Rectal smooth muscle tissue (tissue), 1 donor: Measurements from ENCODE around the gene PLXND1.

ENCODE experiments used
- H3K27ac ChIP-seq: one replicate; pipeline ENCODE4 v1.7.0; 2013; ENCODE audit warnings: low read depth, low read length, inconsistent platforms
- H3K27me3 ChIP-seq: one replicate; pipeline ENCODE4 v1.7.0; 2013; ENCODE audit warnings: low read length; ENCODE audit not compliant: control insufficient read depth, insufficient read depth
- H3K36me3 ChIP-seq: one replicate; pipeline ENCODE4 v1.7.0; 2013; ENCODE audit warnings: low read length; ENCODE audit not compliant: control insufficient read depth, insufficient read depth
- H3K4me1 ChIP-seq: one replicate; pipeline ENCODE4 v1.7.0; 2013; ENCODE audit warnings: low read length; ENCODE audit not compliant: control insufficient read depth, insufficient read depth
- H3K4me3 ChIP-seq: one replicate; pipeline ENCODE4 v1.7.0; 2013; ENCODE audit warnings: low read length
- H3K9ac ChIP-seq: one replicate; pipeline ENCODE4 v1.7.0; 2013; ENCODE audit warnings: low read length

Gene PLXND1

DNA sequence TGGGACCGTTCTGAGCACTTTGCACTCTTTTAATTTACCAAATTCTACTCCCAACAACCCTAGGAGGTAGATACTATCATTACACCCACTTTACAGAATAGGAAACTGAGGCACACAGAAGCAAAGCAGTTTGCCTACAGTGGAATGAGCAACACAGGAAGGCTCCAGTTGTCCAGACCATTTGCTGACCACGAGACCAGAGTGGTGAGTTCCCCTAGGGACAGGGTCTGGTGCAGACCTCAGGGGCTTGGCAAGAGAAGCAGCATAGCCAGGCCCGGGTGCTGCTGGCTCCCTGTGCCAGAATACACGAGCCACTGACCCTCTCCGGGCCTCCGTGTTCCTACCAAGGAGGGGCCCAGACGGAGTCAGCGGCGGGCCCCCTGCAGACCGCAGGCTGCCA lies 26.5 kb downstream of the PLXND1 start:
- Histone ChIP-seq H3K4me3 (no peak overlapping the region), H3K27ac (no peak overlapping the region), H3K36me3 (peaks cover 3% of the 10 kb centered on the region), H3K4me1 (no peaks in the 10 kb centered on the region), H3K27me3 (no peaks in the 10 kb centered on the region), H3K9ac (no peak overlapping the region)

DNA sequence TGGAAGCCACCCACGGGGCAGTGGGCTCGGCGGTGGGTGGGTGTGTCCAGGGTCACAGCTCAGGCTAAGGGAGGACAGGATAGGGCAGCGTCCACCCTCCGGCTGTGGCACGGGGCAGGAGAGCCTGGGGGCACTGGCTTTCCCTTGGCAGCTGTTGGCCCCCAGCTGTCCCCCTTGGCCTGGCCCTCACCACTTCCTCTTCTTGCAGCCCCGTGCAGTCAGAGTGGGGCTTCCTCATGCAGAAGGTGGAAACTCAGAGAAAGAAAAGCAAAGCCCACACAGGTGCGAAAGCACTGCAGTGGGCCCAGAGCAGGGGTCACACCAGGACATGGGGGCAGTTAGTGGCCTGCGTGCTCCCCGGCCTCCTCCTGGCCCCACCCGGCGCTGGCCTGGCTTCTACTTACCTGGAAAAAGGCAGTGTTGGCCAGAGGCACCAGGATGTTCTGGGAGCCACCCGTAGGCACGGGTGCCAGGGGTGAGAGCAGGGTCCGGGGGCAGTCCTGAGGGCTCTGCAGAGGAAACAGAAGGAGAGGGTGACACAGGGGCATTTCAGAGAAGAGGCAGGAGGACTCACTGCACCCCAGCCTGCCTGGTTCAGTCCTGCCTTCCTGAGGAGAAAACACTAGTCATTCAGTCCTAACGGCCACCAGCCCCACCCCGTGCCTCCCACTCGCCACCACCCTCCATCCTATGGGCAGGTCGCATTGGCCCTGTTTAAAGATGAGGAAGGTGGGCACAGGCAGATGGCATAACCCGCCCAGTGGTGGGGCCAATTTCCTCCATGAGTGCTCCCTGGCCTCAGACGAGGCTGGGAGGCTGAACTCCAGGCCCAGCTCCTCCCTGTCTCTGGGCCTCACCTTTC lies 28.3 kb downstream of the PLXND1 start:
- Histone ChIP-seq H3K4me3 (no peak overlapping the region), H3K4me1 (no peaks in the 10 kb centered on the region), H3K9ac (no peak overlapping the region), H3K36me3 (peaks cover 3% of the 10 kb centered on the region), H3K27ac (peak overlapping the region; percentile 34), H3K27me3 (no peaks in the 10 kb centered on the region)

- Histone ChIP-seq H3K4me3 (no peak overlapping the region), H3K27ac (peak overlapping the region; percentile 34)
Observed at GRCh38 chr3:129577366-129577765, 29.1 kb downstream of the PLXND1 start.

DNA sequence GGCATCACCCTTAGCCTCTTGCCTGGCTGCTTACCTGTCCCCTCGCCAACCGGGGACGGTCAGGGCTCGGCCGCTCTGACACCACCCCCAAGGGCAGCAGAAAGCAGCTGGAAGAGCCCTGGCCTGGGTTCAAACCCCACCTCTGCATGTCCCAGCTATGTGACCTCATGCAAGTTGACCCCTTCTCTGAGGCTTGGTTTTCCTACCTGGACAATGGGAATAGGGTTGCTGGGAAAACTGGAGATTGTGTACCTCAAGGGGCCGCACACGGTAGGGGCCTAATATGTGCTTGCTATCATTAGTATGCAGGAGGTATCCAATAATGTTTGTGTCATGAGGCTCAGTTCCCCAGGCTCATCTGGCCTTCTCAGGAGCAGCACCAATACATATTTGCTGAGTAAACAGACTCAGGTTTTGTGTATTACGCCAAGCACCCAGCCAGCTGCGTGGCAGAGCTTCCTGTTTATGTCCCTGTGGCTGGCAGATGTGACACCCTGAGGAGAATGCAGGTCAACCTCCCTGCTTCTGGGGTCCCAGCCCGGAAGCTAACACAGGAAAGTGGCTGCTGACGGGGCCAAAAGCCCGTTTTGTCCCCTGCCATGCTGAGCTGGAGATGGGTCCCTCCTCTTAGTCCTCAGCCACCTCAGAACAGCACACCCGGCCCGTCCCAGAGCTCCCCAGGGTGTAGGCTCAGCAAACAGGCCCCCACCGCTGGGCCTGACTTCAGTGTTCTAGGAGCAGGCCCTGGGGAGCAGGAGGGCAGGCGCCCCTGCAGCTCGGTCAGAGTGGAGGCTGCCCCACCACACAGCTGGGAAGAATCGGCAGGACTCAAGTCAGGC lies 29.7 kb downstream of the PLXND1 start:
- Histone ChIP-seq H3K9ac (no peak overlapping the region), H3K27me3 (no peaks in the 10 kb centered on the region), H3K27ac (no peak overlapping the region), H3K36me3 (no peaks in the 10 kb centered on the region), H3K4me1 (no peaks in the 10 kb centered on the region), H3K4me3 (no peak overlapping the region)

More at GRCh38 chr3:129577366-129577765, 29.1 kb downstream of the PLXND1 start:
- Histone ChIP-seq H3K27me3 (no peaks in the 10 kb centered on the region), H3K9ac (no peak overlapping the region), H3K4me1 (no peaks in the 10 kb centered on the region), H3K36me3 (no peaks in the 10 kb centered on the region)

DNA sequence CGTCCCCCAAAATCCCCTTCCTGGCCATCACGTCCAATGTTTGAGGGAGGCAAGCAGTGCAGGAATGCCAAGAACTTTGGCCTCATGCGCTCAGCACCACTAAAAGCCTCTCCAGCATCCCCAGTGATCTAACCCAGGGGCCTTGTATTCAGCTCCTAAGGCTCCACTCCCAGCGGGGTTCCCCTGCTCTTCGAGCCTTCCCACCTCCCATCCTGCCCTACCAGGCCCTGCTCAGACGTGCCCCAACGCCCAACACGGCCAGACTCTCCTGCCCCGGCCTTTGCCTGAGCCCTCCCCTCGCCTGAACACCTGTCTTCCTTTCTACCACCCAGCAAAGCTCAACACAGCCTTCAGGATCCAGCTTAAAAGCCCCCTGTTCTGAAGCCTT lies 30.5 kb downstream of the PLXND1 start:
- Histone ChIP-seq H3K36me3 (no peaks in the 10 kb centered on the region), H3K4me3 (no peak overlapping the region), H3K27me3 (no peaks in the 10 kb centered on the region), H3K27ac (no peak overlapping the region), H3K9ac (no peak overlapping the region), H3K4me1 (no peaks in the 10 kb centered on the region)

DNA sequence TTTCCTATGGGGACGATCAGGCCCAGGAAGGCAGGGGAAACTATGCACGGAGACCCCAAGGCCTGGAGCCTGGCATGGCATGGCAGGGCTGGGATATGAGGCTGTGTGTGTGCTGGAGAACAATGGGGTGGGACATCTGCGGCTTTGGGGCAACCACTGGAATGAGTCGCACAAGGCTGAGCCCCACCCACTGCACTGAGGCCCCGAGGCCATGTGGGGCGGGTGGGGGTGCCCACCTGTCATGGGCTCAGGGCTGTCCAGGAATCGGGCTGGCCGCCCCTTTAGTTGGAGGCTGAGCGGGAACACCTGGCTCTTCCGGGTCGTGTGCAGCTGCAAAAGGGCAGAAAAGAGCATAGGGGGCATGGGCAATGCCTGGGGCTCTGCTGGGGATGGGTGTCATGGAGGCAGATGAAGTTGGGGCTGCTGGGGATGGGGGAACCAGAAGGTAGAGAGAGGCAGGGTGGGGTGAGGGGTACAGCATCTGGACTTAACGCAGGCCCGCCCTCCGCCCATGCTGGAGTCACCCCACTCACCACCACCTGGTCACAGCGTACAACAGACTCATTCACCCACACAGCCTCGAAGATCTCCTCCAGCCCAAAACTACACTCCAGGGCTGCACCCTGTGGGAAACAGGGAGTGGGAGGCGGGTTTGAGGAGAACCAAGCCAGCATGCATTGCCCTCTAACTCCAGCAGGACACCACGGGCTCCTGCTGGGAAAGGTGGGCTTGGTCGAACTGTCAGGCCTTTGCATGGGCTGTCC lies 31.1 kb downstream of the PLXND1 start:
- Histone ChIP-seq H3K9ac (no peak overlapping the region), H3K27ac (no peak overlapping the region)

GRCh38 chr3:129574206-129574605 lies 32.3 kb downstream of the PLXND1 start:
- Histone ChIP-seq H3K9ac (no peak overlapping the region), H3K27me3 (no peaks in the 10 kb centered on the region), H3K4me3 (no peak overlapping the region), H3K27ac (no peak overlapping the region), H3K36me3 (no peaks in the 10 kb centered on the region), H3K4me1 (no peaks in the 10 kb centered on the region)

More for the DNA sequence above, 31.1 kb downstream of the PLXND1 start:
- H3K36me3 ChIP-seq, result no peaks in the 10 kb centered on the region
- H3K27me3 ChIP-seq, result no peaks in the 10 kb centered on the region
- H3K4me3 ChIP-seq, result no peak overlapping the region
- H3K4me1 ChIP-seq, result no peaks in the 10 kb centered on the region

GRCh38 chr3:129573493-129573892 lies 33.0 kb downstream of the PLXND1 start:
- Histone ChIP-seq H3K4me3 (no peak overlapping the region), H3K36me3 (no peaks in the 10 kb centered on the region), H3K4me1 (no peaks in the 10 kb centered on the region), H3K27ac (no peak overlapping the region), H3K9ac (no peak overlapping the region), H3K27me3 (no peaks in the 10 kb centered on the region)

- Histone ChIP-seq H3K9ac (no peak overlapping the region), H3K27ac (no peak overlapping the region), H3K27me3 (no peaks in the 10 kb centered on the region), H3K36me3 (no peaks in the 10 kb centered on the region), H3K4me1 (no peaks in the 10 kb centered on the region), H3K4me3 (no peak overlapping the region)
Observed at GRCh38 chr3:129572603-129573002, 33.9 kb downstream of the PLXND1 start.

DNA sequence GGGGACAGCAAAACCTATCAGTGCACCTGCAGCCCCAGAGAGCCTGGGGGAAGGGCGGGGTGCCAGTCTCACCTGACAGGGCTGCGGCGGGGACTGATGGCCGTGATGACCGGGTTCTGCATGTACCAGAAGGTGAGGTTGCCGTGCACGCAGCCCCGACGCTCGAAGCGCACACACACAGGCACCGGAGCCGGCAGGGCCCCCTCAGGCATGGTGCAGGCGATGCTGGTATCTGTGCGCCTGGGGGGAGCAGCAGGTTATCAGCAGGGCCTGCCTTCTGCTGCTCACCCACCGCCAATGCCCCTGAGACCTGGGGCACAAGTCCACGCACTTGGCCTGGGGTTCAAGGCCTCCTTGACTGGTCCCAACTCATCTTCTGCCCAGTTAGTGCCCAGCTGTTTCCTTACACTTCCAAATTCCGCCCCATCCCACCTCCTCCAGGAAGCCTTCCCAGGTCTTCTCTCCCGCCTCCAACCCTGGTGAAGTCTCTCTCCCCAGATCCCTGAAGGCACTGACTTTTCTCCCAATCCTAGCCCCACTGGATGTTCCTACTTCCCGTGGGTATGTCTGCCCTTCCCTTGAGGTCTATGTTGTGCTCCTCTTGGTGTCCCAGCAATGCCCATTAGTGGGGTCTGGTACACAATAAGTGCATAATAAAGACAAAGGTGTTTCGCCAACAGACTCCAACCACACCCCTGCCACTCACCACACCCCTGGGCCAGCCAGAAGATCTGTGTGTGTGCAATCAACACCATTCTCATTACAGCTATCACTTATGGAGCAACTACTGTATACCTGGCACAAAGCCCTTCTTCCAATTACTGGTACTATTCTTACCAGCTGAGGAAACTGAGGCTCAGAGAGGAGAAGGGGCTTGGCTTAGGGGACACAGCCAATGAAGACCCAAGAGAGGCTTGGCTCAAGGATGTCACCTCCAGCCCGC lies 34.6 kb downstream of the PLXND1 start:
- no peak overlapping the region for H3K9ac ChIP-seq
- H3K27ac ChIP-seq, result no peak overlapping the region
- H3K27me3 ChIP-seq, result no peaks in the 10 kb centered on the region
- H3K36me3 ChIP-seq, result no peaks in the 10 kb centered on the region
- H3K4me3 ChIP-seq, result no peak overlapping the region
- H3K4me1 ChIP-seq, result peaks cover 1% of the 10 kb centered on the region

DNA sequence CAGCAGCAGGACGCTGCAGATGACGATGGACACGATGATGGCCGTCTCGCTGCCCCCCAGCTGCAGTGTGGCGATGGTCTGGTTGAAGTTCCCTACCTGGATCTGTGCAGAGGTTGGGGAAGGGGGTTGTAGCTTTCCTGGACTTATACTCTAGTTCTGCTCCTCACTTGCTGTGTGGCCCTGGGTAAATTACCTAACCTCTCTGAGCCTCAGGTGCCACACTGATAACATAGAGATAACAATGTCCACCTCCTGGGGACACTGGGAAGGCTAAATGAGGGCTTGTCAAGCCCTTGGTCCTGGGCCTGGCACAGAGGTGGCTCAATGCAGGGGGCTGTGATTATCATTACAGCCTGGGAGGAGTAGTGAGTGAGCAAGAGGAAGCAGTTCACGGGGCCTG lies 36.6 kb downstream of the PLXND1 start:
- Histone ChIP-seq H3K36me3 (peaks cover 3% of the 10 kb centered on the region), H3K27ac (no peak overlapping the region)

More for the DNA sequence above, 36.6 kb downstream of the PLXND1 start:
- H3K9ac ChIP-seq, result no peak overlapping the region
- peaks cover 4% of the 10 kb centered on the region for H3K4me1 ChIP-seq
- no peak overlapping the region for H3K4me3 ChIP-seq
- H3K27me3 ChIP-seq, result no peaks in the 10 kb centered on the region
